GM23338 (cell line): Measurements from ENCODE around the gene PAGE1. TPM values are rescaled to one million over a fixed set of nuclear protein-coding genes. Genes with fewer than 3 reads are reported as not detected.

Experiments used
- ATAC-seq: fragments of 200-7000 bp; cut with Tn5 transposase; 3 replicates; pipeline ENCODE4 v1.9.1; 2020
- DNase-seq: peaks from one replicate; pipeline ENCODE4 v3.0.0-alpha.2; 2015; ENCODE audit warnings: low spot score
- H2AFZ ChIP-seq: fragments of 200-600 bp; sonication (generic); 2 replicates; pipeline ENCODE4 v1.8.0; 2016; ENCODE audit warnings: antibody characterized with exemption, mild to moderate bottlenecking, moderate library complexity
- H3F3A ChIP-seq: fragments of 200-600 bp; sonication (generic); replicated peaks from 2 replicates; pipeline ENCODE4 v1.8.0; 2017; ENCODE audit warnings: antibody characterized with exemption, mixed run types, low read depth
- H3K27ac ChIP-seq: fragments of 200-600 bp; sonication (generic); 2 replicates; pipeline ENCODE4 v1.6.1; 2016; ENCODE audit warnings: low read depth
- H3K27me3 ChIP-seq: fragments of 200-600 bp; sonication (generic); 2 replicates; pipeline ENCODE4 v1.8.0; 2016; ENCODE audit warnings: mild to moderate bottlenecking, mixed run types, moderate library complexity; ENCODE audit not compliant: insufficient read depth
- H3K36me3 ChIP-seq: fragments of 200-600 bp; sonication (generic); 2 replicates; pipeline ENCODE4 v1.8.0; 2016; ENCODE audit warnings: mild to moderate bottlenecking; ENCODE audit not compliant: insufficient read depth
- H3K4me1 ChIP-seq: fragments of 200-600 bp; sonication (generic); 2 replicates; pipeline ENCODE4 v1.8.0; 2016; ENCODE audit warnings: mild to moderate bottlenecking, moderate library complexity; ENCODE audit not compliant: insufficient read depth
- H3K4me2 ChIP-seq: fragments of 200-600 bp; sonication (generic); 2 replicates; pipeline ENCODE4 v1.7.1; 2017; ENCODE audit warnings: mixed run types
- H3K4me3 ChIP-seq: fragments of 200-600 bp; sonication (generic); 2 replicates; pipeline ENCODE4 v1.6.1; 2016; ENCODE audit warnings: mixed run types
- H3K79me2 ChIP-seq: fragments of 200-600 bp; sonication (generic); replicated peaks from 2 replicates; pipeline ENCODE4 v1.8.0; 2017; ENCODE audit warnings: mild to moderate bottlenecking; ENCODE audit not compliant: insufficient read depth
- H3K9me2 ChIP-seq: fragments of 200-600 bp; sonication (generic); 2 replicates; pipeline ENCODE4 v1.8.0; 2017; ENCODE audit not compliant: insufficient read depth
- H4K20me1 ChIP-seq: fragments of 200-600 bp; sonication (generic); replicated peaks from 2 replicates; pipeline ENCODE4 v1.8.0; 2017; ENCODE audit warnings: mild to moderate bottlenecking; ENCODE audit not compliant: insufficient read depth
- H3K27ac Mint-ChIP-seq: 2 replicates; pipeline ENCODE4 v1.8.0; 2020; ENCODE audit warnings: inconsistent platforms, mild to moderate bottlenecking, moderate library complexity, mixed read lengths
- H3K27me3 Mint-ChIP-seq: 3 replicates; pipeline ENCODE4 v1.8.0; 2022; ENCODE audit warnings: low read depth, mild to moderate bottlenecking, moderate library complexity, mixed read lengths, inconsistent platforms; ENCODE audit not compliant: insufficient read depth, poor library complexity
- H3K36me3 Mint-ChIP-seq: 3 replicates; pipeline ENCODE4 v1.8.0; 2021; ENCODE audit warnings: low read depth, mild to moderate bottlenecking, inconsistent platforms, moderate library complexity, mixed read lengths
- H3K4me1 Mint-ChIP-seq: 3 replicates; pipeline ENCODE4 v1.8.0; 2020; ENCODE audit warnings: mild to moderate bottlenecking, inconsistent platforms, mixed read lengths
- H3K4me3 Mint-ChIP-seq: 3 replicates; pipeline ENCODE4 v1.8.0; 2021; ENCODE audit warnings: moderate library complexity, mild to moderate bottlenecking, inconsistent platforms, mixed read lengths
- H3K9me3 Mint-ChIP-seq: 3 replicates; pipeline ENCODE4 v1.8.0; 2020; ENCODE audit warnings: moderate library complexity, mild to moderate bottlenecking, inconsistent platforms, mixed read lengths
- CREB1 ChIP-seq: fragments of 250-450 bp; sonication (Bioruptor Pico); IDR thresholded peaks from 2 replicates; pipeline ENCODE4 v1.5.0; 2020; ENCODE audit warnings: low read depth, mild to moderate bottlenecking, moderate library complexity
- ETS1 ChIP-seq: IDR thresholded peaks from 2 replicates; pipeline ENCODE4 v1.6.1; 2016; ENCODE audit warnings: antibody characterized with exemption
- EZH2 ChIP-seq: fragments of 200-600 bp; sonication (generic); IDR thresholded peaks from one replicate; pipeline ENCODE4 v1.8.0; 2017; ENCODE audit warnings: antibody characterized with exemption, mild to moderate bottlenecking, low read depth; ENCODE audit not compliant: unreplicated experiment
- EZH2phosphoT487 ChIP-seq: fragments of 200-600 bp; sonication (generic); IDR thresholded peaks from one replicate; pipeline ENCODE4 v1.8.1; 2018; ENCODE audit warnings: antibody characterized with exemption; ENCODE audit not compliant: unreplicated experiment
- JUNB ChIP-seq: IDR thresholded peaks from one replicate; pipeline ENCODE4 v1.6.1; 2016; ENCODE audit warnings: antibody characterized with exemption; ENCODE audit not compliant: unreplicated experiment
- NANOG ChIP-seq: IDR thresholded peaks from 2 replicates; pipeline ENCODE4 v1.6.1; 2016; ENCODE audit warnings: antibody characterized with exemption, borderline replicate concordance
- POLR2AphosphoS5 ChIP-seq: IDR thresholded peaks from 2 replicates; pipeline ENCODE4 v1.6.1; 2016; ENCODE audit warnings: antibody characterized with exemption, low read depth
- REST ChIP-seq: IDR thresholded peaks from one replicate; pipeline ENCODE4 v1.6.1; 2018; ENCODE audit warnings: antibody characterized with exemption; ENCODE audit not compliant: unreplicated experiment
- STAT1 ChIP-seq: IDR thresholded peaks from one replicate; pipeline ENCODE4 v1.6.1; 2016; ENCODE audit warnings: antibody characterized with exemption; ENCODE audit not compliant: unreplicated experiment
- ZNF114 ChIP-seq: fragments of 250-450 bp; sonication (Bioruptor Pico); IDR thresholded peaks from 2 replicates; pipeline ENCODE4 v1.5.0; 2020; ENCODE audit warnings: mild to moderate bottlenecking, moderate library complexity
- ZNF331 ChIP-seq: fragments of 250-450 bp; sonication (Bioruptor Pico); IDR thresholded peaks from 2 replicates; pipeline ENCODE4 v1.5.0; 2020; ENCODE audit warnings: low read depth, mild to moderate bottlenecking, moderate library complexity
- polyA plus RNA-seq: library from polyadenylated mRNA; unstranded; fragments of >200 nt; fragmentation: Nextera tagmentation; extraction: Ambion mirVana; gene quantifications from 2 replicates; pipeline ENCODE4 v1.2.1, GENCODE V29; 2016
- total RNA-seq: library from RNA; depleted of rRNA; stranded (reverse); fragments of >200 nt; shearing (Covaris generic); gene quantifications from 2 replicates; pipeline ENCODE4 v1.2.3, GENCODE V29; 2014
- TF ChIP-seq, protein P1 (sequence below), 2 experiments: fragments of 200-600 bp in 1 of 2; sonication (generic) in 1 of 2; conservative IDR thresholded peaks; 2 replicates each; pipeline versions ENCODE4 v1.5.1 to v1.6.1; 2016 to 2017; ENCODE audit warnings: antibody characterized with exemption in 2 of 2, low read depth in 2 of 2, mild to moderate bottlenecking in 2 of 2, moderate library complexity in 1 of 2
- TF ChIP-seq, protein P2 (sequence below): fragments of 250-450 bp; sonication (Bioruptor Pico); IDR thresholded peaks from 2 replicates; pipeline ENCODE4 v1.5.0; 2020; ENCODE audit warnings: mild to moderate bottlenecking, moderate library complexity

Gene PAGE1
- total and polyA plus RNA-seq, 2 experiments from 2014 or later = not detected

DNA sequence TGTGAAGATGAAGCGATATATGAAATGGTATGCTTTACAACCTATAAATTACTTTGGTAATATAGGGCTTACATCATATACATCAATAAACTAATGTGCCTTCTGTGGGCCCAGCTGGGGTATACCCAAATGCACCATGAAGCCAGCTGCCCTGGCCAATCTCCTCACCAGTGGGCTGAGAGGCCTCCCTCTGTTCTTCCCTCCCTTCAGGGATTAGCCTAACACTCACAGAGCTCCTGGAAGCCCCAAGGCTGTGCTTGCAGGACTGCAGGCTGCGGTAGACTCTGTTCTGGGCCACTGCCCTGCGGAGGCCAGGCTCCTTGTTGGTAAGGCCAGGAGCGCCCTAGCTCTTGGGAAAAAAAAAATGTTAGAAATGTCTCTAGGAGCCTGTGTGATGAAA, 33.9 kb downstream of the PAGE1 start:
- H3K9me2 ChIP-seq = no peaks in the 10 kb centered on the region
- Mint-ChIP-seq H3K27me3 (no peaks in the 10 kb centered on the region), H3K4me3 (no peak overlapping the region), H3K4me1 (no peaks in the 10 kb centered on the region), H3K36me3 (no peaks in the 10 kb centered on the region), H3K27ac (no peak overlapping the region), H3K9me3 (no peaks in the 10 kb centered on the region; the same call in 2 of the 3 replicates)
- no peaks in the 10 kb centered on the region for H3K27me3 ChIP-seq
- H3K4me2 ChIP-seq = no peak overlapping the region
- no peak overlapping the region for H2AFZ ChIP-seq
- no peaks in the 10 kb centered on the region for H3F3A ChIP-seq
- H3K36me3 ChIP-seq = no peaks in the 10 kb centered on the region
- DNase-seq (no peak), ATAC-seq (no peak)
- H4K20me1 ChIP-seq = no peaks in the 10 kb centered on the region
- no peaks in the 10 kb centered on the region for H3K4me1 ChIP-seq
- H3K4me3 ChIP-seq = no peak overlapping the region
- H3K27ac ChIP-seq = no peak overlapping the region
- TF ChIP-seq ZNF331 (CRISPR knock-in tag) (no peak), CREB1 (no peak), ETS1 (no peak), EZH2phosphoT487 (no peak), POLR2AphosphoS5 (no peak), JUNB (no peak), ZNF114 (no peak), REST (no peak), EZH2 (no peak), NANOG (no peak), STAT1 (no peak)
- TF ChIP-seq, protein P1, sequence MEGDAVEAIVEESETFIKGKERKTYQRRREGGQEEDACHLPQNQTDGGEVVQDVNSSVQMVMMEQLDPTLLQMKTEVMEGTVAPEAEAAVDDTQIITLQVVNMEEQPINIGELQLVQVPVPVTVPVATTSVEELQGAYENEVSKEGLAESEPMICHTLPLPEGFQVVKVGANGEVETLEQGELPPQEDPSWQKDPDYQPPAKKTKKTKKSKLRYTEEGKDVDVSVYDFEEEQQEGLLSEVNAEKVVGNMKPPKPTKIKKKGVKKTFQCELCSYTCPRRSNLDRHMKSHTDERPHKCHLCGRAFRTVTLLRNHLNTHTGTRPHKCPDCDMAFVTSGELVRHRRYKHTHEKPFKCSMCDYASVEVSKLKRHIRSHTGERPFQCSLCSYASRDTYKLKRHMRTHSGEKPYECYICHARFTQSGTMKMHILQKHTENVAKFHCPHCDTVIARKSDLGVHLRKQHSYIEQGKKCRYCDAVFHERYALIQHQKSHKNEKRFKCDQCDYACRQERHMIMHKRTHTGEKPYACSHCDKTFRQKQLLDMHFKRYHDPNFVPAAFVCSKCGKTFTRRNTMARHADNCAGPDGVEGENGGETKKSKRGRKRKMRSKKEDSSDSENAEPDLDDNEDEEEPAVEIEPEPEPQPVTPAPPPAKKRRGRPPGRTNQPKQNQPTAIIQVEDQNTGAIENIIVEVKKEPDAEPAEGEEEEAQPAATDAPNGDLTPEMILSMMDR (conservative IDR thresholded peaks at IDR 0.05; ENCODE audit: low read depth in 2 of 2) = no peak
- TF ChIP-seq, protein P2, sequence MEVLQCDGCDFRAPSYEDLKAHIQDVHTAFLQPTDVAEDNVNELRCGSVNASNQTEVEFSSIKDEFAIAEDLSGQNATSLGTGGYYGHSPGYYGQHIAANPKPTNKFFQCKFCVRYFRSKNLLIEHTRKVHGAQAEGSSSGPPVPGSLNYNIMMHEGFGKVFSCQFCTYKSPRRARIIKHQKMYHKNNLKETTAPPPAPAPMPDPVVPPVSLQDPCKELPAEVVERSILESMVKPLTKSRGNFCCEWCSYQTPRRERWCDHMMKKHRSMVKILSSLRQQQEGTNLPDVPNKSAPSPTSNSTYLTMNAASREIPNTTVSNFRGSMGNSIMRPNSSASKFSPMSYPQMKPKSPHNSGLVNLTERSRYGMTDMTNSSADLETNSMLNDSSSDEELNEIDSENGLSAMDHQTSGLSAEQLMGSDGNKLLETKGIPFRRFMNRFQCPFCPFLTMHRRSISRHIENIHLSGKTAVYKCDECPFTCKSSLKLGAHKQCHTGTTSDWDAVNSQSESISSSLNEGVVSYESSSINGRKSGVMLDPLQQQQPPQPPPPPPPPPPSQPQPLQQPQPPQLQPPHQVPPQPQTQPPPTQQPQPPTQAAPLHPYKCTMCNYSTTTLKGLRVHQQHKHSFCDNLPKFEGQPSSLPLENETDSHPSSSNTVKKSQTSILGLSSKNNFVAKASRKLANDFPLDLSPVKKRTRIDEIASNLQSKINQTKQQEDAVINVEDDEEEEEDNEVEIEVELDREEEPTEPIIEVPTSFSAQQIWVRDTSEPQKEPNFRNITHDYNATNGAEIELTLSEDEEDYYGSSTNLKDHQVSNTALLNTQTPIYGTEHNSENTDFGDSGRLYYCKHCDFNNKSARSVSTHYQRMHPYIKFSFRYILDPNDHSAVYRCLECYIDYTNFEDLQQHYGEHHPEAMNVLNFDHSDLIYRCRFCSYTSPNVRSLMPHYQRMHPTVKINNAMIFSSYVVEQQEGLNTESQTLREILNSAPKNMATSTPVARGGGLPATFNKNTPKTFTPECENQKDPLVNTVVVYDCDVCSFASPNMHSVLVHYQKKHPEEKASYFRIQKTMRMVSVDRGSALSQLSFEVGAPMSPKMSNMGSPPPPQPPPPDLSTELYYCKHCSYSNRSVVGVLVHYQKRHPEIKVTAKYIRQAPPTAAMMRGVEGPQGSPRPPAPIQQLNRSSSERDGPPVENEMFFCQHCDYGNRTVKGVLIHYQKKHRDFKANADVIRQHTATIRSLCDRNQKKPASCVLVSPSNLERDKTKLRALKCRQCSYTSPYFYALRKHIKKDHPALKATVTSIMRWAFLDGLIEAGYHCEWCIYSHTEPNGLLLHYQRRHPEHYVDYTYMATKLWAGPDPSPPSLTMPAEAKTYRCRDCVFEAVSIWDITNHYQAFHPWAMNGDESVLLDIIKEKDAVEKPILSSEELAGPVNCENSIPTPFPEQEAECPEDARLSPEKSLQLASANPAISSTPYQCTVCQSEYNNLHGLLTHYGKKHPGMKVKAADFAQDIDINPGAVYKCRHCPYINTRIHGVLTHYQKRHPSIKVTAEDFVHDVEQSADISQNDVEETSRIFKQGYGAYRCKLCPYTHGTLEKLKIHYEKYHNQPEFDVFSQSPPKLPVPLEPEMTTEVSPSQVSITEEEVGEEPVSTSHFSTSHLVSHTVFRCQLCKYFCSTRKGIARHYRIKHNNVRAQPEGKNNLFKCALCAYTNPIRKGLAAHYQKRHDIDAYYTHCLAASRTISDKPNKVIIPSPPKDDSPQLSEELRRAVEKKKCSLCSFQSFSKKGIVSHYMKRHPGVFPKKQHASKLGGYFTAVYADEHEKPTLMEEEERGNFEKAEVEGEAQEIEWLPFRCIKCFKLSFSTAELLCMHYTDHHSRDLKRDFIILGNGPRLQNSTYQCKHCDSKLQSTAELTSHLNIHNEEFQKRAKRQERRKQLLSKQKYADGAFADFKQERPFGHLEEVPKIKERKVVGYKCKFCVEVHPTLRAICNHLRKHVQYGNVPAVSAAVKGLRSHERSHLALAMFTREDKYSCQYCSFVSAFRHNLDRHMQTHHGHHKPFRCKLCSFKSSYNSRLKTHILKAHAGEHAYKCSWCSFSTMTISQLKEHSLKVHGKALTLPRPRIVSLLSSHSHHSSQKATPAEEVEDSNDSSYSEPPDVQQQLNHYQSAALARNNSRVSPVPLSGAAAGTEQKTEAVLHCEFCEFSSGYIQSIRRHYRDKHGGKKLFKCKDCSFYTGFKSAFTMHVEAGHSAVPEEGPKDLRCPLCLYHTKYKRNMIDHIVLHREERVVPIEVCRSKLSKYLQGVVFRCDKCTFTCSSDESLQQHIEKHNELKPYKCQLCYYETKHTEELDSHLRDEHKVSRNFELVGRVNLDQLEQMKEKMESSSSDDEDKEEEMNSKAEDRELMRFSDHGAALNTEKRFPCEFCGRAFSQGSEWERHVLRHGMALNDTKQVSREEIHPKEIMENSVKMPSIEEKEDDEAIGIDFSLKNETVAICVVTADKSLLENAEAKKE (CRISPR knock-in tag) = no peak
- no peaks in the 10 kb centered on the region for H3K79me2 ChIP-seq
